ENCODE measurements around the gene SESN3. TPM values are rescaled to one million over a fixed set of nuclear protein-coding genes. Genes with fewer than 3 reads are reported as not detected.

Gene SESN3, protein sequence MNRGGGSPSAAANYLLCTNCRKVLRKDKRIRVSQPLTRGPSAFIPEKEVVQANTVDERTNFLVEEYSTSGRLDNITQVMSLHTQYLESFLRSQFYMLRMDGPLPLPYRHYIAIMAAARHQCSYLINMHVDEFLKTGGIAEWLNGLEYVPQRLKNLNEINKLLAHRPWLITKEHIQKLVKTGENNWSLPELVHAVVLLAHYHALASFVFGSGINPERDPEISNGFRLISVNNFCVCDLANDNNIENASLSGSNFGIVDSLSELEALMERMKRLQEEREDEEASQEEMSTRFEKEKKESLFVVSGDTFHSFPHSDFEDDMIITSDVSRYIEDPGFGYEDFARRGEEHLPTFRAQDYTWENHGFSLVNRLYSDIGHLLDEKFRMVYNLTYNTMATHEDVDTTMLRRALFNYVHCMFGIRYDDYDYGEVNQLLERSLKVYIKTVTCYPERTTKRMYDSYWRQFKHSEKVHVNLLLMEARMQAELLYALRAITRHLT
- 0.08 to 0.14 TPM (median 0.11 TPM) in 5 replicates for total RNA-seq (2022; extraction: Qiagen RNA extraction)

DNA sequence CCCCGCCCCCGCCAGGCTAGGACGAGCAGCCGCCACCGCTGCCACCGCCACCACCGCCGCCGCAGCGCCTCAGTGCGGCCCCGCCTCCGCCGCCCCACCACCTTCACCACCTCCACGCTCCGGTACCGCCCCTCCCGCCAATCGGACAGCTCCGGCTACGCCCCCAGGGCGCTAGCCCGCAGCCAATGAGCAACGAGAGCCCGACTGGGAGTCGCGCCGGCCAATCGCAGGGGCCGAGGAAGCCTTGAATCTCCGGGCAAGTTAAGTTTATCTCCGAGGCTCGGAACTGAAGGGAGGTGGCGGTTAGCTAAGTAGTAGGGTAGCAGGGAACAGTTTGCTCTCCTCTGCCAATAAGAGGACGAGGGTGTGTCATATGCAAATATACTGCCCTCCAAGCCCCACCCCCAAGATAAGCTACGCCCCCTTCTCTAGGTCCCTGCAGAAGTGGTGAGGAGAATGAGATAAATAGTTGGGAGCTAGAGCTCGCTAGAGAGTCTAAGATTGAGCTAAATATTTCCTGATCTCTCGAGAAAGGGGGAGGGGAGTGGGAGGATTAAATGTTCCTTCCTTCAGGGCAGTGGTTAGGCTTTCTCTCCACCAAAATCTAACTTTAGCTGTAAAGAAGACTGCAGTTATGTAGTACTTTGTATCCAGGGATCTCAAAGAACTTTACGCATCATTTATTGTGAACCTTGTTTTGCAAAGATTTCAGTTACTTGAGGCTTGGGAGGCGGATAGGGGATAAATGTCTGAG, at the start of gene SESN3:
SESN3 (minus strand) TSS at position 76 of the 754 bp plus-strand sequence. CDS start 342 bp downstream, outside the sequence.

Other genes starting within 250 kb of the SESN3 start
- gene KDM4E, start 205.9 kb downstream of the SESN3 start, total RNA-seq (2022; extraction: Qiagen RNA extraction) = not detected in 5 replicates
- not detected in 5 replicates for gene KDM4F, start 181.8 kb downstream of the SESN3 start, total RNA-seq (2022; extraction: Qiagen RNA extraction)
- 17.1 to 21.4 TPM (median 19.7 TPM) in 5 replicates for gene SRSF8, start 164.3 kb downstream of the SESN3 start, total RNA-seq (2022; extraction: Qiagen RNA extraction)
- 12.8 to 15.8 TPM (median 14.0 TPM) in 5 replicates for gene ENDOD1, start 141.4 kb downstream of the SESN3 start, total RNA-seq (2022; extraction: Qiagen RNA extraction)